GM19324 (cell line): ENCODE results near the gene FGFR2.

Source experiments
- ATAC-seq: cut with Tn5 transposase; IDR thresholded peaks from one replicate; pipeline ENCODE4 v1.9.1; 2021; ENCODE audit warnings: mild to moderate bottlenecking, moderate library complexity; ENCODE audit not compliant: unreplicated experiment, low FRiP score

The FGFR2 gene

DNA sequence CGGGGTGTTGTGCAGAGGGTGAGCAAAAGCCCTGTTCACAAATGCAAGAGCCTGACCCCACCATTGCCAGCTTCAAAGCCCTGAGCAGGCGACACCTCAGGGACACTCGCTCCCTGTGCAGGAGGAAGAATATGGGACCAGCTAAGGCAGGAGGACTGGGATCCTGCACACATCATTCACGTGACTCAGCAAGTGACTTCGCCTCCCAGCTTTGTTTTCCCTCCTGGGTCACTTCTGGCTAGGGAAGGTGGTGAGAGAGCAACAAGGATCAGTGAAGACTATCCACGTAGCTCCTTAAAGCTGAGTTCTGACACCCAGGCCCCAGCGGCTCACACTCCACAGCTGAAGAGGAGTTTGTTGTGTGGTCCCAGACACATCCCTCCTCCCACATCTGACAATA lies 164.3 kb downstream of the FGFR2 start:
- no peak for ATAC-seq

DNA sequence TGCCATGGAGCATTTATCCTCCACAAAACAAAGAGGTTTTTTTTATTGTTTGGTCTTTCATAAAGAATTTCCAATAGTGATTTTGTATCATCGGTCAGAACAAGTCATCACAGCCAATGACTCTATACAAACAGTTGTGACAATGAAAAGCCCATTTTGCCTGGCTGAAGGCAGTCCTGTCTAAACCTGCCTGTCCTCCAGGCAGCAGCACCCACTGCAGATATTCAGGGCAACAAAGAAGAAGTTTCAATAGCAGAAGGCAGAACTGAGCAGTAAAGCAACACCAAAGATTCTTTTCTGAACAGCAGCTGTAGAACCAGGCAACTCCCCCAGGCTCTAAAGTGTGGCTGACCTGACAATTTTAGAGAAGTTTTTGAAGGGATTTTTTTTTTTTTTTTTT lies 169.4 kb downstream of the FGFR2 start:
- ATAC-seq = no peak
